PC-9 (cell line): ENCODE measurements around the gene SNX14. TPM values are rescaled to one million over a fixed set of nuclear protein-coding genes. Genes with fewer than 3 reads are reported as not detected.

Experiments used
- BruUV-seq: library from RNA; stranded (reverse); fragments of 400-500 nt; replicated peaks from 2 replicates; lab custom pipeline; 2021; lab: Mats Ljungman, UMichigan
- CTCF ChIA-PET: fragments of 300-600 bp; sonication (Branson Sonifier 250); formaldehyde crosslinking; loops from one replicate; lab custom pipeline; 2022; ENCODE audit warnings: antibody characterized with exemption; lab: Charles Lee
- POLR2A ChIA-PET: fragments of 300-600 bp; sonication (Branson Sonifier 250); formaldehyde crosslinking; loops from one replicate; lab custom pipeline; 2022; ENCODE audit warnings: antibody characterized with exemption; ENCODE audit not compliant: unreplicated experiment; lab: Charles Lee
- DNase-seq, 2 experiments: peaks; one replicate each; pipeline versions ENCODE4 v3.0.0 to v3.0.0-alpha.2; 2015 to 2022; ENCODE audit warnings: mixed read lengths in 1 of 2
- H2AFZ ChIP-seq: fragments of 200-600 bp; sonication (generic); 2 replicates; pipeline ENCODE4 v1.8.1; 2017; ENCODE audit warnings: antibody characterized with exemption
- H3F3A ChIP-seq: fragments of 200-600 bp; sonication (generic); 2 replicates; pipeline ENCODE4 v1.8.1; 2017; ENCODE audit warnings: antibody characterized with exemption, mild to moderate bottlenecking, low read depth; ENCODE audit not compliant: insufficient read depth
- H3K27ac ChIP-seq: fragments of 200-600 bp; sonication (generic); 2 replicates; pipeline ENCODE4 v1.6.1; 2016; ENCODE audit warnings: mixed run types
- H3K27me3 ChIP-seq: fragments of 200-600 bp; sonication (generic); 2 replicates; pipeline ENCODE4 v1.6.1; 2016; ENCODE audit warnings: low read depth, mixed run types; ENCODE audit not compliant: insufficient read depth
- H3K36me3 ChIP-seq: fragments of 200-600 bp; sonication (generic); 2 replicates; pipeline ENCODE4 v1.6.1; 2016; ENCODE audit warnings: low read depth, mixed run types
- H3K4me1 ChIP-seq: fragments of 200-600 bp; sonication (generic); replicated peaks from 2 replicates; pipeline ENCODE4 v1.6.1; 2016; ENCODE audit warnings: mixed run types; ENCODE audit not compliant: insufficient read depth
- H3K4me2 ChIP-seq: fragments of 200-600 bp; sonication (generic); 2 replicates; pipeline ENCODE4 v1.6.1; 2017; ENCODE audit warnings: mixed run types
- H3K4me3 ChIP-seq: fragments of 200-600 bp; sonication (generic); 2 replicates; pipeline ENCODE4 v1.6.1; 2016; ENCODE audit warnings: mixed run types
- H3K79me2 ChIP-seq: fragments of 200-600 bp; sonication (generic); 2 replicates; pipeline ENCODE4 v1.6.1; 2017; ENCODE audit warnings: low read depth, mixed run types
- H3K9me2 ChIP-seq: fragments of 200-600 bp; sonication (generic); 2 replicates; pipeline ENCODE4 v1.8.1; 2017; ENCODE audit warnings: mild to moderate bottlenecking; ENCODE audit not compliant: insufficient read depth
- H3K9me3 ChIP-seq: fragments of 200-600 bp; sonication (generic); 2 replicates; pipeline ENCODE4 v1.8.1; 2016; ENCODE audit warnings: low read depth; ENCODE audit not compliant: insufficient read depth
- H4K20me1 ChIP-seq: fragments of 200-600 bp; sonication (generic); 2 replicates; pipeline ENCODE4 v1.8.1; 2017; ENCODE audit not compliant: insufficient read depth
- CTCF ChIP-seq: fragments of 200-600 bp; sonication (generic); conservative IDR thresholded peaks from 2 replicates; pipeline ENCODE4 v1.6.1; 2017; ENCODE audit warnings: mixed run types, antibody characterized with exemption, mild to moderate bottlenecking, moderate library complexity
- EZH2 ChIP-seq: fragments of 200-600 bp; sonication (generic); IDR thresholded peaks from 2 replicates; pipeline ENCODE4 v1.8.0; 2017; ENCODE audit warnings: antibody characterized with exemption, low read depth
- intact Hi-C: fragments of 100-400 bp; cut with micrococcal nuclease; formaldehyde crosslinking; loops from one replicate; pipeline ENCODE4 v1.10.0; 2022; ENCODE audit not compliant: unreplicated experiment
- total RNA-seq: library from RNA; stranded (reverse); gene quantifications from 2 replicates; pipeline ENCODE4 v1.2.3, GENCODE V29; 2021

SNX14 gene
- total RNA-seq, 1 experiment from 2014 or later = 99.1 TPM

- no peaks in the 10 kb centered on the region for H3K27me3 ChIP-seq
- no peaks in the 10 kb centered on the region for H4K20me1 ChIP-seq
- no peaks in the 10 kb centered on the region; the same call in 1 of the 2 replicates for H3K9me3 ChIP-seq
- H3K27ac ChIP-seq = peak overlapping the region; percentile 96
- intact Hi-C loops = loop anchor here (1.0 to 5.0 kb wide), 8 partner anchors 26 to 152 kb away; partner anchors contain the start of genes NT5E, SNX14 and SYNCRIP
- H3K4me2 ChIP-seq = peak overlapping the region; percentile 55
- POLR2A ChIA-PET = interaction anchor here (0.6 to 1.0 kb wide), 6 partner anchors 38 to 1982 kb away, joined by 3 to 19 read pairs (median 4); partner anchors contain the start of genes SLC35A1 and SYNCRIP
- H3K79me2 ChIP-seq = no peaks in the 10 kb centered on the region
- H3K4me3 ChIP-seq = no peak overlapping the region
- H2AFZ ChIP-seq = no peak overlapping the region
- H3K36me3 ChIP-seq = peaks cover 42% of the 10 kb centered on the region
- peaks cover 44% of the 10 kb centered on the region for H3F3A ChIP-seq
- CTCF ChIA-PET = interaction anchor here (0.6 to 0.9 kb wide), 2 partner anchors 42 to 136 kb away, joined by 3 to 8 read pairs; no protein-coding TSS in a partner anchor
- TSS peak; percentile 18 for BruUV-seq
- DNase-seq = peak; percentile 94 to 99
- no peak for TF ChIP-seq CTCF
- TF ChIP-seq EZH2 = no peak
- peaks cover 62% of the 10 kb centered on the region for H3K4me1 ChIP-seq
- no peaks in the 10 kb centered on the region for H3K9me2 ChIP-seq
Observed at GRCh38 chr6:85490516-85491248, 103.0 kb downstream of the SNX14 start.

GRCh38 chr6:85484948-85485347 is 108.7 kb downstream of the SNX14 start:
- no peaks in the 10 kb centered on the region for H3K9me3 ChIP-seq
- DNase-seq = no peak
- intact Hi-C loops = loop anchor here (5.0 kb wide), 1 partner anchor 52 kb away; no protein-coding TSS in a partner anchor
- H3F3A ChIP-seq = peaks cover 22% of the 10 kb centered on the region
- peaks cover 17% of the 10 kb centered on the region for H3K36me3 ChIP-seq
- H3K27ac ChIP-seq = no peak overlapping the region
- no peak overlapping the region for H3K4me3 ChIP-seq
- no peak overlapping the region for H2AFZ ChIP-seq
- ChIA-PET POLR2A (no interaction called here), CTCF (no interaction called here)
- H3K9me2 ChIP-seq = no peaks in the 10 kb centered on the region
- H3K4me2 ChIP-seq = no peak overlapping the region
- no peaks in the 10 kb centered on the region for H4K20me1 ChIP-seq
- no peaks in the 10 kb centered on the region; the same call in 1 of the 2 replicates for H3K79me2 ChIP-seq
- BruUV-seq = no TSS peak
- H3K27me3 ChIP-seq = no peaks in the 10 kb centered on the region
- no peak for TF ChIP-seq CTCF
- no peak for TF ChIP-seq EZH2
- peaks cover 13% of the 10 kb centered on the region for H3K4me1 ChIP-seq

GRCh38 chr6:85483846-85484245 is 109.8 kb downstream of the SNX14 start:
- no peaks in the 10 kb centered on the region; the same call in 1 of the 2 replicates for H3K79me2 ChIP-seq
- no peaks in the 10 kb centered on the region for H4K20me1 ChIP-seq
- no peak overlapping the region for H2AFZ ChIP-seq
- ChIA-PET POLR2A (no interaction called here), CTCF (interaction anchor here (0.6 to 1.3 kb wide), 2 partner anchors 26 to 129 kb away, joined by 4 to 7 read pairs; no protein-coding TSS in a partner anchor)
- no peak overlapping the region for H3K4me3 ChIP-seq
- BruUV-seq = no TSS peak
- peaks cover 2% of the 10 kb centered on the region; the same call in 1 of the 2 replicates for H3K4me1 ChIP-seq
- H3K36me3 ChIP-seq = peaks cover 14% of the 10 kb centered on the region
- no peak overlapping the region for H3K27ac ChIP-seq
- no peak for TF ChIP-seq EZH2
- no peaks in the 10 kb centered on the region for H3K9me3 ChIP-seq
- H3K27me3 ChIP-seq = no peaks in the 10 kb centered on the region
- H3K4me2 ChIP-seq = no peak overlapping the region
- intact Hi-C loops = loop anchor here (1.0 to 5.0 kb wide), 2 partner anchors 53 to 129 kb away; no protein-coding TSS in a partner anchor
- peaks cover 11% of the 10 kb centered on the region; the same call in 1 of the 2 replicates for H3F3A ChIP-seq
- H3K9me2 ChIP-seq = no peaks in the 10 kb centered on the region
- no peak for DNase-seq
